ENCODE results near the gene PGLYRP4. TPM values are rescaled to one million over a fixed set of nuclear protein-coding genes. Genes with fewer than 3 reads are reported as not detected.

PGLYRP4 gene
- total and polyA plus RNA-seq, 2 of the 4 experiments (the other 2 are of a cell fraction) = not detected

DNA sequence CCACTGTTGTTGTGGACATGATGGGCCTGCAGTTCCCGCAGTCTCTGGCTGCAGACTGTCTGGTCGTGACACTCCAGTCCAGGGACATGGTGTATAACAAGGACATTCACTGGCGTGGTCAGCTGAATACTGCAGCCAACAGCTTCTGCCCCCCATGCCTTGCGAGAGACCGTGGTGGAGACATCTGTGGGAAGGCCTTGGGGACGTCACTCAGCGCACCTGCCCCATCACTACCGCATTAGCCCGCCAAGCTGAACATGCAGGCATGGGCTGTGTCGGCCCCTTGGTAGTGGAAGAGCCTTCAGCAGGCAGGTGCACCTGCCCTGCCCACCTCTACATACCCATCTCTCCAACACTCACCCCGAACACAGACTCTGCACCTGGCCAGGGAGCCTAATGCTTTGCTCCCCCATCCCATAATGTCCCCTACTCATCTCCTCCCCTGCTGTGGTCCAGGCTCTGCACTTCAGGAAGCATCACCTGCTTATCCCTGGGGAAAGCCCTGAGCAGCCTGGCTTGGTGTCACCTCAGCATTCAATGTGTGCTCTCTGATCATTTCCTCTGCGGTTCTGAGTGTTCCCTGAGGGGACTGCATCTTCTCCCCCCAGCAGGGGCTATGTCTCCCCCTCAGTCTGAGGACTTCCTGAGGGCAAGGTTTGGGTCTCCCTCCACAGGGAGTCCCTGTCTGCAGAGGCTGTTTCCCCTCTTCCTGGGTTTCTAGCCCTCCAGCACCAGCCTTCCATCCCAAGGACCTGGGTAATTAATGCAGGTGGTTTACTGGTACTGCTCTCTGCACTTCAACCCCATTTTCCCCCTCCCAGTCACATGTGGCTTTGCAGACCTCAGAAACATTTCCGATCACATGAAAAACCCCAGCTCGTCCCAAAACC is 3.2 kb downstream of the PGLYRP4 start:
- BruUV-seq (replicated peaks) = no TSS peak
- H2AK5ac ChIP-seq (ENCODE audit: low read depth, low read length) = no peak overlapping the region
- no peak overlapping the region for H2BK20ac ChIP-seq (ENCODE audit: low read depth, low read length)
- no peak overlapping the region for H3K4me2 ChIP-seq (ENCODE audit: low read depth, low read length)
- in situ Hi-C loops (cut with MboI; ENCODE audit: low sequenced_read_pairs) = no loop called here
- ChIA-PET CTCF (interaction anchor here (1.1 kb wide), 1 partner anchor 150 kb away, joined by 3 read pairs; no protein-coding TSS in a partner anchor), POLR2A (ENCODE audit: unreplicated experiment) (no interaction called here)
- H4K91ac ChIP-seq (ENCODE audit: insufficient read depth, low read depth, low read length) = no peak overlapping the region
- H3K9ac ChIP-seq (ENCODE audit: low read depth, low read length) = no peak overlapping the region
- no peak overlapping the region for H2BK15ac ChIP-seq (ENCODE audit: low read depth, low read length)
- intact Hi-C loops (cut with micrococcal nuclease) = no loop called here
- DNase-seq = no peak
- no peak overlapping the region for H4K8ac ChIP-seq (ENCODE audit: low read depth in 2 of 2, low read length in 2 of 2)
- H3K56ac ChIP-seq (ENCODE audit: extremely low read depth, insufficient read depth, low read length) = no peak overlapping the region
- 64% methylated on average over 3 of the region's 14 CpGs; no CpG with 5 or more reads in 1 of the 2 experiments for WGBS, 2 experiments (ENCODE audit: extremely low coverage in 2 of 2, insufficient read length in 1 of 2)
- no peak overlapping the region for H2AFZ ChIP-seq (replicated peaks; ENCODE audit: low read length, poor library complexity)
- no peak overlapping the region for H2BK120ac ChIP-seq (ENCODE audit: low read depth, low read length)
- H2BK5ac ChIP-seq (ENCODE audit: low read depth, low read length, poor library complexity, severe bottlenecking) = no peak overlapping the region
- H4K20me1 ChIP-seq (ENCODE audit: insufficient read depth, low read length) = no peaks in the 10 kb centered on the region
- no peaks in the 10 kb centered on the region for H3K4me1 ChIP-seq (ENCODE audit: control insufficient read depth, insufficient read depth, low read length)
- H3K27me3 ChIP-seq (ENCODE audit: control insufficient read depth, insufficient read depth, low read length) = peaks cover 4% of the 10 kb centered on the region; the same call in 1 of the 2 replicates
- no peaks in the 10 kb centered on the region for H3K36me3 ChIP-seq (ENCODE audit: control insufficient read depth, insufficient read depth, low read length)
- H3K23ac ChIP-seq (ENCODE audit: low read depth, low read length) = no peak overlapping the region
- no peak for ATAC-seq (ENCODE audit: low read depth)
- H3K27ac ChIP-seq (ENCODE audit: insufficient read depth, low read length) = no peak overlapping the region
- no peak overlapping the region for H3K4ac ChIP-seq (ENCODE audit: low read depth, low read length)
- H3K79me1 ChIP-seq (ENCODE audit: low read depth in 1 of 2, low read length in 2 of 2) = no peaks in the 10 kb centered on the region
- no peaks in the 10 kb centered on the region for H3K9me1 ChIP-seq (ENCODE audit: insufficient read depth, low read length)
- H3K18ac ChIP-seq (ENCODE audit: low read depth, low read length) = no peak overlapping the region
- H3K14ac ChIP-seq (replicated peaks; ENCODE audit: low read depth, low read length) = no peak overlapping the region
- dilution Hi-C loops (cut with HindIII; ENCODE audit: low sequenced_read_pairs, unreplicated experiment) = no loop called here
- H3K9me3 ChIP-seq (ENCODE audit: control insufficient read depth, insufficient read depth, low read length) = no peaks in the 10 kb centered on the region
- H4K5ac ChIP-seq (ENCODE audit: low read depth, low read length) = no peak overlapping the region
- no peak overlapping the region for H2AK9ac ChIP-seq (replicated peaks; ENCODE audit: low read depth, low read length, poor library complexity)
- no peak overlapping the region for H3K4me3 ChIP-seq (ENCODE audit: insufficient read depth, low read depth, low read length)
- TF ChIP-seq MAFK (IDR thresholded peaks at IDR 0.05; ENCODE audit: low read depth, low read length) = no peak
- no peak for TF ChIP-seq CHD1 (IDR thresholded peaks at IDR 0.05; ENCODE audit: low read depth, low read length)
- TF ChIP-seq POLR2A (IDR thresholded peaks at IDR 0.05; ENCODE audit: low read depth, low read length) = no peak
- TF ChIP-seq, protein P1, sequence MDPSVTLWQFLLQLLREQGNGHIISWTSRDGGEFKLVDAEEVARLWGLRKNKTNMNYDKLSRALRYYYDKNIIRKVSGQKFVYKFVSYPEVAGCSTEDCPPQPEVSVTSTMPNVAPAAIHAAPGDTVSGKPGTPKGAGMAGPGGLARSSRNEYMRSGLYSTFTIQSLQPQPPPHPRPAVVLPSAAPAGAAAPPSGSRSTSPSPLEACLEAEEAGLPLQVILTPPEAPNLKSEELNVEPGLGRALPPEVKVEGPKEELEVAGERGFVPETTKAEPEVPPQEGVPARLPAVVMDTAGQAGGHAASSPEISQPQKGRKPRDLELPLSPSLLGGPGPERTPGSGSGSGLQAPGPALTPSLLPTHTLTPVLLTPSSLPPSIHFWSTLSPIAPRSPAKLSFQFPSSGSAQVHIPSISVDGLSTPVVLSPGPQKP (IDR thresholded peaks at IDR 0.05; ENCODE audit: borderline replicate concordance, low read depth, low read length) = no peak
- no peak for TF ChIP-seq RFX5 (IDR thresholded peaks at IDR 0.05; ENCODE audit: low read depth, low read length)
- no peak for TF ChIP-seq RAD21 (IDR thresholded peaks at IDR 0.05; ENCODE audit: low read length)
- no peak for TF ChIP-seq FOS (IDR thresholded peaks at IDR 0.05; ENCODE audit: low read depth, low read length)
- TF ChIP-seq RCOR1 (IDR thresholded peaks at IDR 0.05; ENCODE audit: insufficient replicate concordance, low read length) = no peak
- TF ChIP-seq, protein P2, sequence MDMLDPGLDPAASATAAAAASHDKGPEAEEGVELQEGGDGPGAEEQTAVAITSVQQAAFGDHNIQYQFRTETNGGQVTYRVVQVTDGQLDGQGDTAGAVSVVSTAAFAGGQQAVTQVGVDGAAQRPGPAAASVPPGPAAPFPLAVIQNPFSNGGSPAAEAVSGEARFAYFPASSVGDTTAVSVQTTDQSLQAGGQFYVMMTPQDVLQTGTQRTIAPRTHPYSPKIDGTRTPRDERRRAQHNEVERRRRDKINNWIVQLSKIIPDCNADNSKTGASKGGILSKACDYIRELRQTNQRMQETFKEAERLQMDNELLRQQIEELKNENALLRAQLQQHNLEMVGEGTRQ (IDR thresholded peaks at IDR 0.05; ENCODE audit: low read depth, low read length) = no peak
- no peak for TF ChIP-seq CEBPB (IDR thresholded peaks at IDR 0.05; ENCODE audit: low read depth, low read length)
- TF ChIP-seq NFE2L2 (IDR thresholded peaks at IDR 0.05; ENCODE audit: low read depth, low read length) = no peak
- no peak for TF ChIP-seq BHLHE40 (IDR thresholded peaks at IDR 0.05; ENCODE audit: low read depth, low read length)
- TF ChIP-seq MAZ (IDR thresholded peaks at IDR 0.05; ENCODE audit: borderline replicate concordance, low read depth, low read length) = no peak
- no peak for TF ChIP-seq SMC3 (IDR thresholded peaks at IDR 0.05; ENCODE audit: low read depth, low read length)
- TF ChIP-seq, protein P3, sequence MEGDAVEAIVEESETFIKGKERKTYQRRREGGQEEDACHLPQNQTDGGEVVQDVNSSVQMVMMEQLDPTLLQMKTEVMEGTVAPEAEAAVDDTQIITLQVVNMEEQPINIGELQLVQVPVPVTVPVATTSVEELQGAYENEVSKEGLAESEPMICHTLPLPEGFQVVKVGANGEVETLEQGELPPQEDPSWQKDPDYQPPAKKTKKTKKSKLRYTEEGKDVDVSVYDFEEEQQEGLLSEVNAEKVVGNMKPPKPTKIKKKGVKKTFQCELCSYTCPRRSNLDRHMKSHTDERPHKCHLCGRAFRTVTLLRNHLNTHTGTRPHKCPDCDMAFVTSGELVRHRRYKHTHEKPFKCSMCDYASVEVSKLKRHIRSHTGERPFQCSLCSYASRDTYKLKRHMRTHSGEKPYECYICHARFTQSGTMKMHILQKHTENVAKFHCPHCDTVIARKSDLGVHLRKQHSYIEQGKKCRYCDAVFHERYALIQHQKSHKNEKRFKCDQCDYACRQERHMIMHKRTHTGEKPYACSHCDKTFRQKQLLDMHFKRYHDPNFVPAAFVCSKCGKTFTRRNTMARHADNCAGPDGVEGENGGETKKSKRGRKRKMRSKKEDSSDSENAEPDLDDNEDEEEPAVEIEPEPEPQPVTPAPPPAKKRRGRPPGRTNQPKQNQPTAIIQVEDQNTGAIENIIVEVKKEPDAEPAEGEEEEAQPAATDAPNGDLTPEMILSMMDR (conservative IDR thresholded peaks at IDR 0.05; ENCODE audit: low read depth, low read length) = no peak
